Panc1 (cell line): ENCODE data around the gene ETF1. TPM values are rescaled to one million over a fixed set of nuclear protein-coding genes. Genes with fewer than 3 reads are reported as not detected.
A peak's percentile ranks its signal among the peaks of the same experiment; 100 is the strongest.

Experiments
- ATAC-seq: fragments of 200-7000 bp; cut with Tn5 transposase; 2 replicates; pipeline ENCODE4 v1.9.1; 2020; ENCODE audit warnings: mild to moderate bottlenecking, moderate library complexity
- BruUV-seq: library from RNA; stranded (reverse); fragments of 400-500 nt; replicated peaks from 2 replicates; lab custom pipeline; 2021; lab: Mats Ljungman, UMichigan
- CTCF ChIA-PET: fragments of 300-600 bp; sonication (Branson Sonifier 250); formaldehyde crosslinking; loops from one replicate; lab custom pipeline; 2022; ENCODE audit warnings: antibody characterized with exemption; lab: Charles Lee
- POLR2A ChIA-PET: fragments of 300-600 bp; sonication (Branson Sonifier 250); formaldehyde crosslinking; loops from one replicate; lab custom pipeline; 2022; ENCODE audit warnings: antibody characterized with exemption; lab: Charles Lee
- DNase-seq: peaks from one replicate; pipeline ENCODE4 v3.0.0-alpha.2; 2010; ENCODE audit warnings: low read depth, low spot score
- H3K27ac ChIP-seq: 2 replicates; pipeline ENCODE4 v1.5.1; 2011; ENCODE audit warnings: mild to moderate bottlenecking, low read length, inconsistent platforms
- H3K27me3 ChIP-seq: fragments of 200-500 bp; sonication (Bioruptor generic); 2 replicates; pipeline ENCODE4 v1.6.0; 2014; ENCODE audit warnings: low read length, inconsistent platforms; ENCODE audit not compliant: control insufficient read depth, insufficient read depth
- H3K36me3 ChIP-seq: fragments of 200-500 bp; sonication (Bioruptor generic); 2 replicates; pipeline ENCODE4 v1.5.1; 2014; ENCODE audit warnings: inconsistent platforms, mild to moderate bottlenecking, low read length, moderate library complexity; ENCODE audit not compliant: control insufficient read depth, insufficient read depth
- H3K4me1 ChIP-seq: 2 replicates; pipeline ENCODE4 v1.5.1; 2011; ENCODE audit warnings: inconsistent platforms, mild to moderate bottlenecking, low read length, moderate library complexity; ENCODE audit not compliant: control insufficient read depth, insufficient read depth
- H3K4me3 ChIP-seq, 2 experiments: 2 replicates each; pipeline ENCODE4 v1.5.1; 2011 to 2012; ENCODE audit warnings: low read depth in 2 of 2, low read length in 2 of 2, mild to moderate bottlenecking in 2 of 2, inconsistent platforms in 1 of 2, moderate library complexity in 1 of 2
- H3K9me3 ChIP-seq: fragments of 200-500 bp; sonication (Bioruptor generic); 2 replicates; pipeline ENCODE4 v1.5.1; 2014; ENCODE audit warnings: low read depth, mild to moderate bottlenecking, inconsistent platforms, low read length, moderate library complexity; ENCODE audit not compliant: control insufficient read depth, insufficient read depth
- CTCF ChIP-seq: fragments of 450-650 bp; IDR thresholded peaks from 2 replicates; pipeline ENCODE4 v1.5.1; 2017; ENCODE audit warnings: mild to moderate bottlenecking
- POLR2AphosphoS5 ChIP-seq: IDR thresholded peaks from 2 replicates; pipeline ENCODE4 v1.6.1; 2012; ENCODE audit warnings: mild to moderate bottlenecking, low read depth, low read length, moderate library complexity
- TCF7L2 ChIP-seq: IDR thresholded peaks from 2 replicates; pipeline ENCODE4 v1.6.1; 2011; ENCODE audit warnings: mild to moderate bottlenecking, low read depth, low read length, inconsistent platforms
- in situ Hi-C: cut with HindIII; loops from 2 replicates; pipeline ENCODE4 v1.10.0; 2016; ENCODE audit warnings: low sequenced_read_pairs, low pct_unique_long_range_greater_than_20kb
- intact Hi-C: fragments of 100-400 bp; cut with micrococcal nuclease; formaldehyde crosslinking; loops from one replicate; pipeline ENCODE4 v1.10.0; 2022; ENCODE audit not compliant: unreplicated experiment
- total RNA-seq: library from RNA; stranded (reverse); gene quantifications from one replicate; pipeline ENCODE4 v1.2.1, GENCODE V29; 2021; ENCODE audit not compliant: unreplicated experiment

Gene ETF1
- total RNA-seq, 1 experiment from 2014 or later = 168 TPM

- BruUV-seq = no TSS peak
- in situ Hi-C loops = no loop called here
- no peak for TF ChIP-seq CTCF
Observed at GRCh38 chr5:138538943-138539627, 4.0 kb downstream of the ETF1 start.

GRCh38 chr5:138536665-138537315, 6.2 kb downstream of the ETF1 start:
- in situ Hi-C loops = no loop called here
- Histone ChIP-seq H3K4me3 (no peak overlapping the region), H3K36me3 (peaks cover 46% of the 10 kb centered on the region), H3K27me3 (no peaks in the 10 kb centered on the region), H3K27ac (no peak overlapping the region), H3K9me3 (no peaks in the 10 kb centered on the region), H3K4me1 (peaks cover 35% of the 10 kb centered on the region)
- ChIA-PET CTCF (interaction anchor here (0.6 kb wide), 1 partner anchor 14 kb away, joined by 3 read pairs; no protein-coding TSS in a partner anchor), POLR2A (no interaction called here)
- intact Hi-C loops = no loop called here
- BruUV-seq = no TSS peak
- DNase-seq = no peak
- TF ChIP-seq TCF7L2 (no peak), CTCF (peak; percentile 64)
- peak; percentile 74 for ATAC-seq

More at GRCh38 chr5:138538943-138539627, 4.0 kb downstream of the ETF1 start:
- DNase-seq (no peak), ATAC-seq (no peak)
- intact Hi-C loops = no loop called here
- CTCF ChIA-PET = no interaction called here
- Histone ChIP-seq H3K27ac (no peak overlapping the region), H3K27me3 (no peaks in the 10 kb centered on the region), H3K9me3 (no peaks in the 10 kb centered on the region), H3K4me3 (no peak overlapping the region), H3K4me1 (peaks cover 33% of the 10 kb centered on the region), H3K36me3 (peaks cover 54% of the 10 kb centered on the region)
- POLR2A ChIA-PET = interaction anchor here (0.6 kb wide), 2 partner anchors 14 to 46 kb away, joined by 7 to 10 read pairs; no protein-coding TSS in a partner anchor

GRCh38 chr5:138536215-138536614, 6.8 kb downstream of the ETF1 start:
- Histone ChIP-seq H3K4me1 (peaks cover 29% of the 10 kb centered on the region), H3K27me3 (no peaks in the 10 kb centered on the region), H3K27ac (no peak overlapping the region), H3K36me3 (peaks cover 40% of the 10 kb centered on the region), H3K9me3 (no peaks in the 10 kb centered on the region), H3K4me3 (no peak overlapping the region)
- CTCF ChIA-PET = interaction anchor here (0.6 kb wide), 1 partner anchor 14 kb away, joined by 3 read pairs; no protein-coding TSS in a partner anchor
- no peak for ATAC-seq
- in situ Hi-C loops = no loop called here
- intact Hi-C loops = no loop called here
- TF ChIP-seq CTCF = no peak
- no peak for TF ChIP-seq POLR2AphosphoS5
- TF ChIP-seq TCF7L2 = no peak
- no peak for DNase-seq
- BruUV-seq = no TSS peak
- POLR2A ChIA-PET = no interaction called here
